Neural progenitor cell (in vitro differentiated cells): ENCODE results near the gene LYZL2. TPM values are rescaled to one million over a fixed set of nuclear protein-coding genes. Genes with fewer than 3 reads are reported as not detected.
A peak's percentile ranks its signal among the peaks of the same experiment; 100 is the strongest.

Experiments
- DNase-seq: peaks from one replicate; pipeline ENCODE4 v3.0.0-alpha.2; 2016; ENCODE audit warnings: low spot score
- H2AFZ ChIP-seq: fragments of 200-600 bp; sonication (generic); replicated peaks from 2 replicates; pipeline ENCODE4 v1.6.1; 2016; ENCODE audit warnings: antibody characterized with exemption
- H3F3A ChIP-seq: fragments of 200-600 bp; sonication (generic); 2 replicates; pipeline ENCODE4 v1.6.1; 2016; ENCODE audit warnings: antibody characterized with exemption, low read depth
- H3K27ac ChIP-seq: fragments of 200-600 bp; sonication (generic); 2 replicates; pipeline ENCODE4 v1.5.1; 2016; ENCODE audit warnings: mild to moderate bottlenecking
- H3K27me3 ChIP-seq: fragments of 200-600 bp; sonication (generic); 2 replicates; pipeline ENCODE4 v1.6.1; 2016; ENCODE audit warnings: mild to moderate bottlenecking, moderate library complexity
- H3K36me3 ChIP-seq: fragments of 200-600 bp; sonication (generic); 2 replicates; pipeline ENCODE4 v1.5.1; 2016
- H3K4me1 ChIP-seq: fragments of 200-600 bp; sonication (generic); 2 replicates; pipeline ENCODE4 v1.6.1; 2016; ENCODE audit warnings: mixed run types
- H3K4me2 ChIP-seq: fragments of 200-600 bp; sonication (generic); 2 replicates; pipeline ENCODE4 v1.6.1; 2016
- H3K4me3 ChIP-seq: fragments of 200-600 bp; sonication (generic); 2 replicates; pipeline ENCODE4 v1.5.1; 2016
- H3K79me2 ChIP-seq: fragments of 200-600 bp; sonication (generic); 2 replicates; pipeline ENCODE4 v1.6.1; 2016; ENCODE audit warnings: low read depth
- H3K9ac ChIP-seq: fragments of 200-600 bp; sonication (generic); 2 replicates; pipeline ENCODE4 v1.6.1; 2016
- H3K9me3 ChIP-seq: fragments of 200-600 bp; sonication (generic); 2 replicates; pipeline ENCODE4 v1.5.1; 2016; ENCODE audit warnings: low read depth
- H4K20me1 ChIP-seq: fragments of 200-600 bp; sonication (generic); 2 replicates; pipeline ENCODE4 v1.6.1; 2016; ENCODE audit warnings: low read depth
- H3K27ac Mint-ChIP-seq: 3 replicates; pipeline ENCODE4 v1.8.0; 2021; ENCODE audit warnings: mixed read lengths
- H3K27me3 Mint-ChIP-seq: 2 replicates; pipeline ENCODE4 v1.8.0; 2022; ENCODE audit warnings: low read depth, mild to moderate bottlenecking, inconsistent platforms, moderate library complexity, mixed read lengths; ENCODE audit not compliant: insufficient read depth
- H3K36me3 Mint-ChIP-seq: 3 replicates; pipeline ENCODE4 v1.8.0; 2021; ENCODE audit warnings: mixed read lengths
- H3K4me1 Mint-ChIP-seq: 3 replicates; pipeline ENCODE4 v1.8.0; 2021; ENCODE audit warnings: mixed read lengths
- H3K4me3 Mint-ChIP-seq: 3 replicates; pipeline ENCODE4 v1.8.0; 2021; ENCODE audit warnings: mild to moderate bottlenecking, moderate library complexity, mixed read lengths
- H3K9me3 Mint-ChIP-seq: 3 replicates; pipeline ENCODE4 v1.8.0; 2020; ENCODE audit warnings: mixed read lengths
- CTCF ChIP-seq: fragments of 200-600 bp; sonication (generic); IDR thresholded peaks from 2 replicates; pipeline ENCODE4 v1.5.1; 2017; ENCODE audit warnings: antibody characterized with exemption, mild to moderate bottlenecking
- EZH2 ChIP-seq: fragments of 200-600 bp; sonication (generic); IDR thresholded peaks from 2 replicates; pipeline ENCODE4 v1.6.1; 2017; ENCODE audit warnings: antibody characterized with exemption, mild to moderate bottlenecking, moderate library complexity
- EZH2phosphoT487 ChIP-seq: fragments of 200-600 bp; sonication (generic); IDR thresholded peaks from 2 replicates; pipeline ENCODE4 v1.6.1; 2017; ENCODE audit warnings: antibody characterized with exemption
- total RNA-seq: library from RNA; depleted of rRNA; stranded (reverse); fragments of >200 nt; gene quantifications from 2 replicates; pipeline ENCODE4 v1.2.3, GENCODE V29; 2015; ENCODE audit warnings: low replicate concordance

LYZL2 gene
- total RNA-seq, 1 donor from 2014 or later: not detected

- Mint-ChIP-seq H3K36me3 (no peaks in the 10 kb centered on the region), H3K9me3 (no peaks in the 10 kb centered on the region), H3K4me1 (peaks cover 3% of the 10 kb centered on the region), H3K27ac (no peak overlapping the region), H3K27me3 (peaks cover 2% of the 10 kb centered on the region), H3K4me3 (no peak overlapping the region)
- H3F3A ChIP-seq: no peaks in the 10 kb centered on the region
- H3K4me3 ChIP-seq: no peak overlapping the region
- TF ChIP-seq EZH2 (no peak), EZH2phosphoT487 (no peak), CTCF (no peak)
- no peak overlapping the region for H3K4me2 ChIP-seq
- no peaks in the 10 kb centered on the region for H3K9me3 ChIP-seq
- H3K27me3 ChIP-seq: peaks cover 10% of the 10 kb centered on the region
- DNase-seq: no peak
- no peak overlapping the region for H3K27ac ChIP-seq
- H3K79me2 ChIP-seq: no peaks in the 10 kb centered on the region
- no peaks in the 10 kb centered on the region for H3K36me3 ChIP-seq
- no peaks in the 10 kb centered on the region for H3K4me1 ChIP-seq
- H2AFZ ChIP-seq: no peak overlapping the region
- no peaks in the 10 kb centered on the region for H4K20me1 ChIP-seq
- no peak overlapping the region for H3K9ac ChIP-seq
Observed at GRCh38 chr10:30589441-30589840, 40.1 kb downstream of the LYZL2 start.

GRCh38 chr10:30587522-30588031 is 42.0 kb downstream of the LYZL2 start:
- Histone ChIP-seq H3K9ac (no peak overlapping the region), H3K4me3 (no peak overlapping the region), H3K4me1 (no peaks in the 10 kb centered on the region), H4K20me1 (no peaks in the 10 kb centered on the region), H2AFZ (no peak overlapping the region), H3K27me3 (peaks cover 10% of the 10 kb centered on the region), H3K79me2 (no peaks in the 10 kb centered on the region), H3K4me2 (no peak overlapping the region), H3K36me3 (no peaks in the 10 kb centered on the region), H3F3A (no peaks in the 10 kb centered on the region), H3K9me3 (no peaks in the 10 kb centered on the region), H3K27ac (no peak overlapping the region)
- no peaks in the 10 kb centered on the region for H3K36me3 Mint-ChIP-seq
- TF ChIP-seq CTCF (peak; percentile 19), EZH2 (no peak), EZH2phosphoT487 (no peak)
- no peak overlapping the region for H3K27ac Mint-ChIP-seq
- no peak for DNase-seq
- peaks cover 3% of the 10 kb centered on the region for H3K27me3 Mint-ChIP-seq
- peaks cover 5% of the 10 kb centered on the region for H3K4me1 Mint-ChIP-seq
- no peaks in the 10 kb centered on the region for H3K9me3 Mint-ChIP-seq
- H3K4me3 Mint-ChIP-seq: no peak overlapping the region

- Mint-ChIP-seq H3K27me3 (peaks cover 4% of the 10 kb centered on the region), H3K27ac (no peak overlapping the region), H3K36me3 (no peaks in the 10 kb centered on the region), H3K4me3 (no peak overlapping the region), H3K9me3 (no peaks in the 10 kb centered on the region), H3K4me1 (peaks cover 5% of the 10 kb centered on the region)
- Histone ChIP-seq H3K9me3 (no peaks in the 10 kb centered on the region), H3K4me2 (no peak overlapping the region), H3K4me1 (no peaks in the 10 kb centered on the region), H3K27ac (no peak overlapping the region), H3K9ac (no peak overlapping the region), H4K20me1 (no peaks in the 10 kb centered on the region), H3K4me3 (no peak overlapping the region), H3F3A (peaks cover 4% of the 10 kb centered on the region), H3K27me3 (peaks cover 5% of the 10 kb centered on the region), H3K79me2 (no peaks in the 10 kb centered on the region), H3K36me3 (no peaks in the 10 kb centered on the region), H2AFZ (no peak overlapping the region)
- no peak for DNase-seq
- no peak for TF ChIP-seq EZH2phosphoT487
- no peak for TF ChIP-seq EZH2
- no peak for TF ChIP-seq CTCF
Observed at GRCh38 chr10:30586828-30587227, 42.7 kb downstream of the LYZL2 start.
